SU-DHL-6 (cell line): ENCODE data around the gene NTN4.

Experiments
- EZH2phosphoT487 ChIP-seq: fragments of 200-600 bp; sonication (generic), shearing (Covaris generic); conservative IDR thresholded peaks from 2 replicates; pipeline ENCODE4 v1.6.1; 2018; ENCODE audit warnings: mild to moderate bottlenecking, antibody characterized with exemption, low read length, moderate library complexity, mixed read lengths
- TF ChIP-seq, protein P1 (sequence below): fragments of 200-600 bp; sonication (generic); IDR thresholded peaks from one replicate; pipeline ENCODE4 v1.5.1; 2017; ENCODE audit warnings: antibody characterized with exemption, mild to moderate bottlenecking, low read length, moderate library complexity; ENCODE audit not compliant: insufficient read depth, poor library complexity, severe bottlenecking

DNA sequence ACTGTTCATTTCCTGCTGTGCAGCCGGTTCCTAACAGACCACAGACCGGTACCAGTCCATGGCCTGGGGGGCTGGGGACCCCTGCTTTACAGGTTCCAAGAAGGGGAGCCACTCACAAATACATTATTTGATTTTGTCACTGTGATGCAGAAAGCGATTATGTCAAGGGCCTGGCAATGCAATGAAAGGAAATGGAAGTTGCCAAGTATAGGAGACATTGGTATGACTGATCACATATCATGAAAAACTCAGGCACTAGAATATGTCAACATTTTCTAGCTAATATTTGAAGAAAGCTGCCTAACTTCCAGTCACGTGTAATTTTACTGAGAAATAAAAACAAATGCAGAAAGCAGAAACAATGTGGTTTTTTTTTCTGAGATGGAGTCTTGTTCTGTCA lies 170.4 kb downstream of the NTN4 start:
- TF ChIP-seq, protein P1, sequence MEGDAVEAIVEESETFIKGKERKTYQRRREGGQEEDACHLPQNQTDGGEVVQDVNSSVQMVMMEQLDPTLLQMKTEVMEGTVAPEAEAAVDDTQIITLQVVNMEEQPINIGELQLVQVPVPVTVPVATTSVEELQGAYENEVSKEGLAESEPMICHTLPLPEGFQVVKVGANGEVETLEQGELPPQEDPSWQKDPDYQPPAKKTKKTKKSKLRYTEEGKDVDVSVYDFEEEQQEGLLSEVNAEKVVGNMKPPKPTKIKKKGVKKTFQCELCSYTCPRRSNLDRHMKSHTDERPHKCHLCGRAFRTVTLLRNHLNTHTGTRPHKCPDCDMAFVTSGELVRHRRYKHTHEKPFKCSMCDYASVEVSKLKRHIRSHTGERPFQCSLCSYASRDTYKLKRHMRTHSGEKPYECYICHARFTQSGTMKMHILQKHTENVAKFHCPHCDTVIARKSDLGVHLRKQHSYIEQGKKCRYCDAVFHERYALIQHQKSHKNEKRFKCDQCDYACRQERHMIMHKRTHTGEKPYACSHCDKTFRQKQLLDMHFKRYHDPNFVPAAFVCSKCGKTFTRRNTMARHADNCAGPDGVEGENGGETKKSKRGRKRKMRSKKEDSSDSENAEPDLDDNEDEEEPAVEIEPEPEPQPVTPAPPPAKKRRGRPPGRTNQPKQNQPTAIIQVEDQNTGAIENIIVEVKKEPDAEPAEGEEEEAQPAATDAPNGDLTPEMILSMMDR = no peak
- no peak for TF ChIP-seq EZH2phosphoT487
